ENCODE results near the gene HIVEP3.

GRCh38 chr1:41568204-41568603 is 350.5 kb downstream of the HIVEP3 start:
- TF ChIP-seq TAF1 (IDR thresholded peaks at IDR 0.05; ENCODE audit: borderline replicate concordance, insufficient read depth, low read length) = no peak
- no peak for TF ChIP-seq POLR2AphosphoS5 (IDR thresholded peaks at IDR 0.05; ENCODE audit: low read depth, low read length)
- TF ChIP-seq SIN3A (IDR thresholded peaks at IDR 0.05; ENCODE audit: borderline replicate concordance, insufficient read depth, low read length) = no peak
- TF ChIP-seq REST (IDR thresholded peaks at IDR 0.05; ENCODE audit: insufficient read depth in 1 of 2, low read depth in 2 of 2, low read length in 2 of 2) = no peak
- TF ChIP-seq FOXP2 (optimal IDR thresholded peaks at IDR 0.05; ENCODE audit: borderline replicate concordance, extremely low read depth, extremely low read length, insufficient read depth) = no peak
